SK-N-MC (cell line): Measurements from ENCODE around the gene ATP1A3.

Experiments used
- DNase-seq: peaks from one replicate; pipeline ENCODE4 v3.0.0-alpha.2; 2011; ENCODE audit warnings: low read depth, low spot score
- H3K27ac ChIP-seq: fragments of 200-600 bp; sonication (generic); 2 replicates; pipeline ENCODE4 v1.5.1; 2016; ENCODE audit warnings: mixed run types
- H3K36me3 ChIP-seq: fragments of 200-600 bp; sonication (generic); 2 replicates; pipeline ENCODE4 v1.6.1; 2017; ENCODE audit warnings: antibody characterized with exemption, low read length, mixed read lengths; ENCODE audit not compliant: insufficient read depth
- H3K4me3 ChIP-seq: fragments of 200-600 bp; sonication (generic); 2 replicates; pipeline ENCODE4 v1.5.1; 2016
- H3K9ac ChIP-seq: fragments of 200-600 bp; sonication (generic); 2 replicates; pipeline ENCODE4 v1.8.0; 2017; ENCODE audit warnings: mixed run types, mixed read lengths; ENCODE audit not compliant: insufficient read length
- H3K9me3 ChIP-seq: fragments of 200-600 bp; sonication (generic); 2 replicates; pipeline ENCODE4 v1.6.1; 2017; ENCODE audit warnings: low read depth, mild to moderate bottlenecking, antibody characterized with exemption, low read length, moderate library complexity, mixed read lengths
- EZH2 ChIP-seq: fragments of 200-600 bp; sonication (generic); IDR thresholded peaks from one replicate; pipeline ENCODE4 v1.6.1; 2017; ENCODE audit warnings: antibody characterized with exemption
- FOXP2 ChIP-seq: optimal IDR thresholded peaks from 2 replicates; pipeline ENCODE3; 2011; ENCODE audit warnings: mild to moderate bottlenecking, moderate library complexity; ENCODE audit not compliant: insufficient read depth; ENCODE audit errors: extremely low read length, control extremely low read depth
- POLR2AphosphoS5 ChIP-seq: IDR thresholded peaks from 2 replicates; pipeline ENCODE4 v1.6.1; 2012; ENCODE audit warnings: mild to moderate bottlenecking, low read depth, low read length, borderline replicate concordance

The ATP1A3 gene

GRCh38 chr19:42032431-42032830 lies 38.4 kb upstream of the ATP1A3 start:
- no peaks in the 10 kb centered on the region for H3K36me3 ChIP-seq
- no peaks in the 10 kb centered on the region for H3K9me3 ChIP-seq
- no peak overlapping the region for H3K9ac ChIP-seq
- no peak overlapping the region for H3K27ac ChIP-seq
- no peak for DNase-seq
- no peak overlapping the region for H3K4me3 ChIP-seq
- TF ChIP-seq EZH2: no peak
- TF ChIP-seq POLR2AphosphoS5: no peak
- no peak for TF ChIP-seq FOXP2

GRCh38 chr19:42030645-42031440 lies 36.8 kb upstream of the ATP1A3 start:
- H3K36me3 ChIP-seq: no peaks in the 10 kb centered on the region
- no peaks in the 10 kb centered on the region for H3K9me3 ChIP-seq
- H3K9ac ChIP-seq: no peak overlapping the region
- DNase-seq: no peak
- no peak overlapping the region for H3K27ac ChIP-seq
- no peak overlapping the region for H3K4me3 ChIP-seq
- TF ChIP-seq FOXP2 (no peak), POLR2AphosphoS5 (no peak), EZH2 (no peak)

GRCh38 chr19:42028304-42029216 lies 34.5 kb upstream of the ATP1A3 start:
- no peak overlapping the region for H3K4me3 ChIP-seq
- DNase-seq: no peak

GRCh38 chr19:42024622-42025111 lies 30.6 kb upstream of the ATP1A3 start:
- DNase-seq: no peak
- Histone ChIP-seq H3K36me3 (no peaks in the 10 kb centered on the region), H3K27ac (no peak overlapping the region), H3K4me3 (no peak overlapping the region), H3K9ac (no peak overlapping the region), H3K9me3 (no peaks in the 10 kb centered on the region)
- TF ChIP-seq EZH2 (no peak), POLR2AphosphoS5 (no peak), FOXP2 (no peak)

More at GRCh38 chr19:42028304-42029216, 34.5 kb upstream of the ATP1A3 start:
- TF ChIP-seq EZH2 (no peak), FOXP2 (no peak), POLR2AphosphoS5 (no peak)
- H3K9ac ChIP-seq: no peak overlapping the region
- no peaks in the 10 kb centered on the region for H3K9me3 ChIP-seq
- no peak overlapping the region for H3K27ac ChIP-seq
- H3K36me3 ChIP-seq: no peaks in the 10 kb centered on the region

GRCh38 chr19:42023943-42024260 lies 29.9 kb upstream of the ATP1A3 start:
- Histone ChIP-seq H3K36me3 (no peaks in the 10 kb centered on the region), H3K27ac (no peak overlapping the region), H3K9ac (no peak overlapping the region), H3K4me3 (no peak overlapping the region), H3K9me3 (no peaks in the 10 kb centered on the region)
- TF ChIP-seq POLR2AphosphoS5 (no peak), EZH2 (no peak), FOXP2 (no peak)
- no peak for DNase-seq

GRCh38 chr19:42023121-42023942 lies 29.3 kb upstream of the ATP1A3 start:
- TF ChIP-seq EZH2: no peak
- Histone ChIP-seq H3K4me3 (no peak overlapping the region), H3K36me3 (no peaks in the 10 kb centered on the region), H3K9ac (no peak overlapping the region), H3K9me3 (no peaks in the 10 kb centered on the region), H3K27ac (no peak overlapping the region)
- DNase-seq: no peak

- H3K27ac ChIP-seq: no peak overlapping the region
- no peaks in the 10 kb centered on the region for H3K9me3 ChIP-seq
- DNase-seq: no peak
- TF ChIP-seq EZH2 (no peak), POLR2AphosphoS5 (no peak), FOXP2 (no peak)
- no peaks in the 10 kb centered on the region for H3K36me3 ChIP-seq
- no peak overlapping the region for H3K4me3 ChIP-seq
- H3K9ac ChIP-seq: no peak overlapping the region
These were observed 28.6 kb upstream of the ATP1A3 start for GRCh38 chr19:42022616-42023015.

DNA sequence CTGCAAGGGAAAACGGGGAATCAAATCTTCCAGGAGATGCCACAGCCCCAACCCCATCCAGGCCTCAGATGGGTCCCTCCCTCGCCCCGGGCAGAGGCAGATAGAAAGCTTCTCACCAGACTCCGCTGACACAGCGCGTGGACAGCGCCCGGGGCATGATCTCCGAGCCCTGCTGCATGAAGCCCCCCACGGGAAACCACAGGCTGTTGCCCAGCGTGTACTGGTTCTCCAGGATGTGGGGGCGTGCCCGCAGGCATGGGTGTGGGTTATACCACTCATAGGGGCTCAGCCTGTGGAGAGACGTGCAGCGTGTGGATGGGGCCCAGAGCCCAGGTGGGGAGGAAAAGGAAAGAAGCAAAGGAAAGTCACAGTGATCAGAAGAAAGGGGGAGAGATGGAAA lies 27.2 kb upstream of the ATP1A3 start:
- no peak overlapping the region for H3K9ac ChIP-seq
- H3K4me3 ChIP-seq: no peak overlapping the region
- no peak for DNase-seq
- no peaks in the 10 kb centered on the region for H3K36me3 ChIP-seq
- no peak overlapping the region for H3K27ac ChIP-seq
- TF ChIP-seq POLR2AphosphoS5 (no peak), FOXP2 (no peak), EZH2 (no peak)
- H3K9me3 ChIP-seq: no peaks in the 10 kb centered on the region
